ENCODE results near the gene WNT1. TPM values are rescaled to one million over a fixed set of nuclear protein-coding genes. Genes with fewer than 3 reads are reported as not detected.

WNT1 gene
- total RNA-seq, 1 donor from 2014 or later = not detected

DNA sequence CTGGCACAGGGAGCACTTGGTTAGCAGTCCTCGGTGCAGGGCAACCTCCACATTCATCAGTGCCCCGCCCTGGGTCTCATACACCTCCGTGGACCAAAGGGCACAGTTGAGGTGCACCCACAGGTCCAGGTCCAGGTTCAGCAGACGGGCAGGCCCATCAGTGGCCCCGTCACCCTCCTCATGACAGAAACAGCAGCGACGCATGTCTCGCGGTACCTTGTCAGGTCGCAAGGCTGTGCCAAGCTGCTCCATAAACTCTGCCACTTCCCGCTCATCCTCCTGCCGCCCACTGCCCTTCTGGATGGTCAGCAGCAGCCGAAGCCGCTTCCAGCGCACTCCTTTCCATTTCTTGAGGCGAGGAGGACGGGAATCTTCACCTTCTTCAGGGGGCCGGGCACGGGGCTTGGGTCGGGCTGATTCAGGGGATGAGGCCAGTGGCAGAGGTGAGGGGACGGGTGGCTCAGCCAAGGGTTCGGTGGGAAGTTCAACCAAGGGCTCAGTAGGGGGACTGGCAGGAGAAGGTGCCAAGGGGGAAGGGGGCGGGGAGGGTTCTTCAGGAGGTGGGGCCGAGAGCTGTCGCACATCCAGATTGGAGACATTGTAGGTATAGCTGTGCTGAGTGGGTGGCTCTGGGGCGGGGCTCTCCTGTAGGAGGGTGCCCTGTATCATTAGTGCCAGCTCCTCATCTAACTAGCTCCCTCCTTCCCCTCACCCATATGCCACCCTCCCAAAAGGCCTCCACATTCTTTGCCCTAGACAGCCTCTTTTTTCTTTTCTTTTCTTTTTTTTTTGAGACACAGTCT lies 48.8 kb downstream of the WNT1 start:
- DNase-seq (ENCODE audit: low read depth in 2 of 2) = no peak

GRCh38 chr12:49027846-49028555 lies 49.9 kb downstream of the WNT1 start:
- no peak for DNase-seq (ENCODE audit: low read depth in 2 of 2)

DNA sequence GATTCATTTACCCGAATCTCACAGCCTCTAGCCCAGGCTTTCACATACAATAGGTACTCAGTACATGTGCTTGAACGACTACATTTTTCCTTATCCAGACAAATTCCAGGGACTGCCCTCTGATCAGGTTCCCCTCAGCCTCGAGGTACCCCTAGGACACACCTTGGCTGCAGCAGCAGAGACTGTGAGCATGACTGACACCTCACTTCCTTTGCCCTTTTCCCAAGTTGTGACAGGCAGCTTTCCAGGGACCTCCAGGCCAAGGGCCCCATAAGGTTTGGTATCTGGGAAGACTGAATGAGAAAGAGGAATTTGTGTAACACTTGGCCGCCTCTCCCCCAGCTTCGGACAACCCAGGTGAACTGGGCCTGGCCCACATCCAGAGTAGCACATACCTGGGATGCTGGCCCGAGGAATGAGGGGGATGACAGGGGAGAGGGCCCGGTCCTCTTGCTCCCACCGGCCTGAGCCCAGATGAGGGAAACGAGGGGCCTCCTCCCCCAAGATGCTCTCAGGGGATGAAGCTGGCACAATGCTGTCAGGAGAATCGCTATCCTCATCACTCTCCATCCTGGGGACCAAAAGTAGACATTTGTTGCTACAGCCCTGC lies 50.6 kb downstream of the WNT1 start:
- no peak for DNase-seq (ENCODE audit: low read depth in 2 of 2)

GRCh38 chr12:49030119-49030518 lies 52.0 kb downstream of the WNT1 start:
- no peak for DNase-seq (ENCODE audit: low read depth in 2 of 2)

- DNase-seq (ENCODE audit: low read depth in 2 of 2) = no peak
These were observed 52.8 kb downstream of the WNT1 start for GRCh38 chr12:49030714-49031572.

GRCh38 chr12:49031573-49032161 lies 53.5 kb downstream of the WNT1 start:
- no peak for DNase-seq (ENCODE audit: low read depth in 2 of 2)

Other genes with a start within 250 kb of the WNT1 start
- 22.9 and 36.3 TPM in 2 replicates for gene ADCY6, start 189.2 kb upstream of the WNT1 start, total RNA-seq
- gene CACNB3, start 159.8 kb upstream of the WNT1 start, total RNA-seq = 6.2 and 7.0 TPM in 2 replicates
- 50.8 and 72.4 TPM in 2 replicates for gene DDX23, start 126.2 kb upstream of the WNT1 start, total RNA-seq
- 1.4 and 3.5 TPM in 2 replicates for gene RND1, start 112.5 kb upstream of the WNT1 start, total RNA-seq
- gene FKBP11, start 52.8 kb upstream of the WNT1 start, total RNA-seq = 9.6 and 9.7 TPM in 2 replicates
- gene ARF3, start 20.8 kb upstream of the WNT1 start, total RNA-seq = 36.3 and 39.7 TPM in 2 replicates
- under 0.01 and 0.22 TPM in 2 replicates for gene WNT10B, start 6.6 kb upstream of the WNT1 start, total RNA-seq
- gene DDN, start 21.1 kb downstream of the WNT1 start, total RNA-seq = under 0.01 TPM in 1 of 2 replicates, not detected in the other
- gene PRKAG1, start 40.5 kb downstream of the WNT1 start, total RNA-seq = 32.1 and 38.1 TPM in 2 replicates
- gene KMT2D, start 82.5 kb downstream of the WNT1 start, total RNA-seq = 19.0 and 30.2 TPM in 2 replicates
- gene RHEBL1, start 91.7 kb downstream of the WNT1 start, total RNA-seq = 1.2 and 1.5 TPM in 2 replicates
- 0.20 and 0.65 TPM in 2 replicates for gene DHH, start 116.5 kb downstream of the WNT1 start, total RNA-seq
- gene LMBR1L, start 132.5 kb downstream of the WNT1 start, total RNA-seq = 68.9 and 76.4 TPM in 2 replicates
- gene TUBA1B, start 153.1 kb downstream of the WNT1 start, total RNA-seq = 613 and 894 TPM in 2 replicates
- gene TUBA1A, start 210.8 kb downstream of the WNT1 start, total RNA-seq = 674 and 686 TPM in 2 replicates